ENCODE measurements around the gene MYO5C.

DNA sequence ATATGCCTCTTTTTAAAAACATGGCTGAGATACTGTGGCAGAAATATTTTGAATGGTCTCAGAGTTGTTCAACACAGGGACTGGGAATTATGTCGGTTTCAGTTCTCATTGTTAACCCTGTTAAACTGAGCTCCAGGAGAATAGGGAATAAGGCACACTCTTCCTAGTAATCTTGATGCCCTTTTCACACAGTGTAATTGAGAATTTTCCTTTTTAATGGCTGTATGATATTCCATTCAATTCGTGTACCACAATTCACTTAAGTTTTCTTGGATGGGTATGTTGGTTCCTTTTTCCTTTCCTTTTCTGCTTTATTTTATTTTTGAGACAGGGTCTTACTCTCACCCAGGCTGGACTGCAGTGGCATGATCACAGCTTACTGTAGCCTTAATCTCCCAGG lies 149.3 kb downstream of the MYO5C start:
- no peak for TF ChIP-seq SMC3 (IDR thresholded peaks at IDR 0.05; ENCODE audit: low read depth, low read length)
- TF ChIP-seq, protein P1, sequence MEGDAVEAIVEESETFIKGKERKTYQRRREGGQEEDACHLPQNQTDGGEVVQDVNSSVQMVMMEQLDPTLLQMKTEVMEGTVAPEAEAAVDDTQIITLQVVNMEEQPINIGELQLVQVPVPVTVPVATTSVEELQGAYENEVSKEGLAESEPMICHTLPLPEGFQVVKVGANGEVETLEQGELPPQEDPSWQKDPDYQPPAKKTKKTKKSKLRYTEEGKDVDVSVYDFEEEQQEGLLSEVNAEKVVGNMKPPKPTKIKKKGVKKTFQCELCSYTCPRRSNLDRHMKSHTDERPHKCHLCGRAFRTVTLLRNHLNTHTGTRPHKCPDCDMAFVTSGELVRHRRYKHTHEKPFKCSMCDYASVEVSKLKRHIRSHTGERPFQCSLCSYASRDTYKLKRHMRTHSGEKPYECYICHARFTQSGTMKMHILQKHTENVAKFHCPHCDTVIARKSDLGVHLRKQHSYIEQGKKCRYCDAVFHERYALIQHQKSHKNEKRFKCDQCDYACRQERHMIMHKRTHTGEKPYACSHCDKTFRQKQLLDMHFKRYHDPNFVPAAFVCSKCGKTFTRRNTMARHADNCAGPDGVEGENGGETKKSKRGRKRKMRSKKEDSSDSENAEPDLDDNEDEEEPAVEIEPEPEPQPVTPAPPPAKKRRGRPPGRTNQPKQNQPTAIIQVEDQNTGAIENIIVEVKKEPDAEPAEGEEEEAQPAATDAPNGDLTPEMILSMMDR (conservative IDR thresholded peaks at IDR 0.05; ENCODE audit: low read depth, low read length): no peak
- TF ChIP-seq MAZ (IDR thresholded peaks at IDR 0.05; ENCODE audit: borderline replicate concordance, low read depth, low read length): no peak
- TF ChIP-seq RCOR1 (IDR thresholded peaks at IDR 0.05; ENCODE audit: insufficient replicate concordance, low read length): no peak
- TF ChIP-seq RFX5 (IDR thresholded peaks at IDR 0.05; ENCODE audit: low read depth, low read length): no peak
- TF ChIP-seq CHD1 (IDR thresholded peaks at IDR 0.05; ENCODE audit: low read depth, low read length): no peak
